ENCODE results near the gene GSDMA.

GSDMA gene

DNA sequence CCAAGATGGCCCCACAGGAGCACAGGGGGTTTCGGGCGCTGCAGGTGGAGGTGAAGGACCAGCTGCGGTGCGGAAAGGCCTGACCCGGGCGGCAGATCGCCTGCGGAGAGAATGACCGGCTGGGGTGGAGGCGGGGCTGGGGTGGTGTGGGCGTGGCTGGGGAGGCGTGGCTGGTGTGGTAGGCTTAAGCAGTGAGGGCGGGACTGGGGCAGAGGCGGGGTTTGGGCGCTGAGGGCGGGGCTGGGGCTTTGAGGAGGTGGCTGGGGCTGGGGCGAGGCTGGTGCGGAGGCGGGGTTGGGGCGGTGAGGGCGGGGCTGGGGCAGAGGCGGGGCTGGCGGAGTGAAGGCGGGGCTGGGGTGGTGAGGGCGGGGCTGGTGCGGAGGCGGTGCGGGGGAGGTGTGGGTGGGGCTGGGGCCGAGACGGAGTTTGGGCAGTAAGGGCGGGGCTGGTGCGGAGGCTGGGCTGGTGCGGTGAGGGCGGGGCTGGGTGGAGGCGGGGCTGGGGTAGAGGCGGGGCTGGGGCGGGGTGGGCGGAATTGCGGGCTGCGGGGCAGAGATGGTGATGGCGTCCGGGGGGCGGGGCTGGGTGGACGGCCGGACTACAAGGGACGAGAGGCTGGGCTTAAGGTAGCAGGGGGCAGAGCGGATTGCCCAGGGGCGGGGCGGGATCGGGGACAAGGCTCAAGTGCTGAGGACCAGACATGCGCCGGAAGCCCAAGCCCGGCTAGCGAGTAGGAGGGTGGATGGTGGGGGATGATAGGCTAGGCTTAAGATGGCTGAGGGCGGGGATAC, 9.9 kb upstream of the GSDMA start:
- H2AK5ac ChIP-seq (ENCODE audit: low read length) = no peak overlapping the region
- H3K4ac ChIP-seq (ENCODE audit: low read depth, low read length) = no peak overlapping the region
- H3K79me1 ChIP-seq (ENCODE audit: low read length) = peaks cover 7% of the 10 kb centered on the region
- peak overlapping the region; percentile 96 for H4K12ac ChIP-seq (ENCODE audit: low read depth, low read length)
- DNase-seq = peak; percentile 82 to 93
- no peak overlapping the region for H2BK5ac ChIP-seq (ENCODE audit: low read depth, low read length, poor library complexity)
- H2AFZ ChIP-seq (ENCODE audit: insufficient read depth, low read length, poor library complexity) = peak overlapping the region; percentile 96
- peaks cover 3% of the 10 kb centered on the region for H3K79me2 ChIP-seq (ENCODE audit: control insufficient read depth, insufficient read depth, low read length, poor library complexity)
- H3K14ac ChIP-seq (ENCODE audit: low read length) = peak overlapping the region; percentile 64
- H3K23ac ChIP-seq (ENCODE audit: low read length) = no peak overlapping the region
- WGBS (ENCODE audit: extremely low coverage, insufficient coverage, insufficient read length) = no CpG with 5 or more reads among the region's 55 CpGs
- no peak overlapping the region for H2BK12ac ChIP-seq (ENCODE audit: low read length)
- no peak overlapping the region for H3K27ac ChIP-seq (ENCODE audit: low read depth, low read length)
- peak overlapping the region; percentile 77 for H3K4me2 ChIP-seq (ENCODE audit: low read length)
- no peaks in the 10 kb centered on the region for H3K36me3 ChIP-seq (ENCODE audit: control insufficient read depth in 1 of 2, insufficient read depth in 2 of 2, low read length in 2 of 2)
- H3K27me3 ChIP-seq (ENCODE audit: insufficient read depth, low read length) = no peaks in the 10 kb centered on the region
- H3K4me3 ChIP-seq (ENCODE audit: low read depth, low read length) = peak overlapping the region; percentile 53
- peak overlapping the region; percentile 67 for H4K91ac ChIP-seq (ENCODE audit: low read depth, low read length)
- H4K8ac ChIP-seq (ENCODE audit: low read depth, low read length) = peak overlapping the region; percentile 97
- peaks cover 2% of the 10 kb centered on the region for H3K9me3 ChIP-seq (ENCODE audit: insufficient read depth, low read depth, low read length)
- peak overlapping the region; percentile 62 for H2BK120ac ChIP-seq (ENCODE audit: insufficient read depth, low read length, poor library complexity)
- peak overlapping the region; percentile 64 for H3K18ac ChIP-seq (ENCODE audit: low read length)
- H3K9ac ChIP-seq (ENCODE audit: low read length) = peak overlapping the region; percentile 38
- peaks cover 8 to 9% of the 10 kb centered on the region in 2 experiments for H3K4me1 ChIP-seq (ENCODE audit: control insufficient read depth in 1 of 2, insufficient read depth in 2 of 2, low read length in 2 of 2)

- H4K12ac ChIP-seq (ENCODE audit: low read depth, low read length) = peak overlapping the region; percentile 96
- H3K4me2 ChIP-seq (ENCODE audit: low read length) = peak overlapping the region; percentile 55
- peak overlapping the region; percentile 62 for H2BK120ac ChIP-seq (ENCODE audit: insufficient read depth, low read length, poor library complexity)
- peaks cover 2% of the 10 kb centered on the region for H3K9me3 ChIP-seq (ENCODE audit: insufficient read depth, low read depth, low read length)
- H2AK5ac ChIP-seq (ENCODE audit: low read length) = peak overlapping the region; percentile 76
- H3K27me3 ChIP-seq (ENCODE audit: insufficient read depth, low read length) = no peaks in the 10 kb centered on the region
- peaks cover 3% of the 10 kb centered on the region for H3K79me2 ChIP-seq (ENCODE audit: control insufficient read depth, insufficient read depth, low read length, poor library complexity)
- H4K91ac ChIP-seq (ENCODE audit: low read depth, low read length) = peak overlapping the region; percentile 67
- peak overlapping the region; percentile 64 for H3K18ac ChIP-seq (ENCODE audit: low read length)
- H3K23ac ChIP-seq (ENCODE audit: low read length) = no peak overlapping the region
- no peak overlapping the region for H2BK12ac ChIP-seq (ENCODE audit: low read length)
- H3K4me1 ChIP-seq (ENCODE audit: control insufficient read depth in 1 of 2, insufficient read depth in 2 of 2, low read length in 2 of 2) = peaks cover 8 to 9% of the 10 kb centered on the region in 2 experiments
- H2AFZ ChIP-seq (ENCODE audit: insufficient read depth, low read length, poor library complexity) = peak overlapping the region; percentile 96
- H3K36me3 ChIP-seq (ENCODE audit: control insufficient read depth in 1 of 2, insufficient read depth in 2 of 2, low read length in 2 of 2) = no peaks in the 10 kb centered on the region
- H2BK5ac ChIP-seq (ENCODE audit: low read depth, low read length, poor library complexity) = peak overlapping the region; percentile 28
- H3K9ac ChIP-seq (ENCODE audit: low read length) = no peak overlapping the region
- no CpG with 5 or more reads among the region's 9 CpGs for WGBS (ENCODE audit: extremely low coverage, insufficient coverage, insufficient read length)
- peak overlapping the region; percentile 97 for H4K8ac ChIP-seq (ENCODE audit: low read depth, low read length)
- peak overlapping the region; percentile 47 for H3K4me3 ChIP-seq (ENCODE audit: low read depth, low read length)
- H3K79me1 ChIP-seq (ENCODE audit: low read length) = peaks cover 7% of the 10 kb centered on the region
- no peak overlapping the region for H3K27ac ChIP-seq (ENCODE audit: low read depth, low read length)
- peak overlapping the region; percentile 64 for H3K14ac ChIP-seq (ENCODE audit: low read length)
- H3K4ac ChIP-seq (ENCODE audit: low read depth, low read length) = peak overlapping the region; percentile 63
- no peak for DNase-seq
These were observed 9.3 kb upstream of the GSDMA start for GRCh38 chr17:39953471-39953888.

GRCh38 chr17:39954876-39955275, 7.9 kb upstream of the GSDMA start:
- Histone ChIP-seq H4K91ac (ENCODE audit: low read depth, low read length) (no peak overlapping the region), H3K36me3 (ENCODE audit: control insufficient read depth in 1 of 2, insufficient read depth in 2 of 2, low read length in 2 of 2) (no peaks in the 10 kb centered on the region), H3K9ac (ENCODE audit: low read length) (no peak overlapping the region), H3K4ac (ENCODE audit: low read depth, low read length) (no peak overlapping the region), H3K18ac (ENCODE audit: low read length) (no peak overlapping the region), H3K27ac (ENCODE audit: low read depth, low read length) (no peak overlapping the region), H4K8ac (ENCODE audit: low read depth, low read length) (no peak overlapping the region), H3K9me3 (ENCODE audit: insufficient read depth, low read depth, low read length) (peaks cover 2% of the 10 kb centered on the region), H3K79me2 (ENCODE audit: control insufficient read depth, insufficient read depth, low read length, poor library complexity) (peaks cover 3% of the 10 kb centered on the region), H3K23ac (ENCODE audit: low read length) (no peak overlapping the region), H3K4me2 (ENCODE audit: low read length) (no peak overlapping the region), H2AK5ac (ENCODE audit: low read length) (no peak overlapping the region), H4K12ac (ENCODE audit: low read depth, low read length) (no peak overlapping the region), H3K4me3 (ENCODE audit: low read depth, low read length) (no peak overlapping the region), H2BK120ac (ENCODE audit: insufficient read depth, low read length, poor library complexity) (no peak overlapping the region), H2BK12ac (ENCODE audit: low read length) (no peak overlapping the region), H3K4me1 (ENCODE audit: control insufficient read depth in 1 of 2, insufficient read depth in 2 of 2, low read length in 2 of 2) (peaks cover 8 to 9% of the 10 kb centered on the region in 2 experiments), H3K14ac (ENCODE audit: low read length) (no peak overlapping the region), H3K27me3 (ENCODE audit: insufficient read depth, low read length) (no peaks in the 10 kb centered on the region), H2BK5ac (ENCODE audit: low read depth, low read length, poor library complexity) (no peak overlapping the region), H2AFZ (ENCODE audit: insufficient read depth, low read length, poor library complexity) (no peak overlapping the region), H3K79me1 (ENCODE audit: low read length) (peaks cover 7% of the 10 kb centered on the region)
- WGBS (ENCODE audit: extremely low coverage, insufficient coverage, insufficient read length) = no CpG with 5 or more reads among the region's 4 CpGs
- no peak for DNase-seq

- Histone ChIP-seq H2AK5ac (ENCODE audit: low read length) (no peak overlapping the region), H3K4ac (ENCODE audit: low read depth, low read length) (no peak overlapping the region), H3K4me1 (ENCODE audit: control insufficient read depth in 1 of 2, insufficient read depth in 2 of 2, low read length in 2 of 2) (peaks cover 8 to 9% of the 10 kb centered on the region in 2 experiments), H2AFZ (ENCODE audit: insufficient read depth, low read length, poor library complexity) (no peak overlapping the region), H3K4me3 (ENCODE audit: low read depth, low read length) (no peak overlapping the region), H3K36me3 (ENCODE audit: control insufficient read depth in 1 of 2, insufficient read depth in 2 of 2, low read length in 2 of 2) (no peaks in the 10 kb centered on the region), H2BK12ac (ENCODE audit: low read length) (no peak overlapping the region), H3K23ac (ENCODE audit: low read length) (no peak overlapping the region), H4K12ac (ENCODE audit: low read depth, low read length) (no peak overlapping the region), H3K9ac (ENCODE audit: low read length) (no peak overlapping the region), H3K9me3 (ENCODE audit: insufficient read depth, low read depth, low read length) (peaks cover 2% of the 10 kb centered on the region), H3K4me2 (ENCODE audit: low read length) (no peak overlapping the region), H3K14ac (ENCODE audit: low read length) (no peak overlapping the region), H4K91ac (ENCODE audit: low read depth, low read length) (no peak overlapping the region), H3K27ac (ENCODE audit: low read depth, low read length) (no peak overlapping the region), H3K79me2 (ENCODE audit: control insufficient read depth, insufficient read depth, low read length, poor library complexity) (peaks cover 3% of the 10 kb centered on the region), H3K27me3 (ENCODE audit: insufficient read depth, low read length) (no peaks in the 10 kb centered on the region), H4K8ac (ENCODE audit: low read depth, low read length) (no peak overlapping the region), H2BK120ac (ENCODE audit: insufficient read depth, low read length, poor library complexity) (no peak overlapping the region), H3K79me1 (ENCODE audit: low read length) (peaks cover 7% of the 10 kb centered on the region), H2BK5ac (ENCODE audit: low read depth, low read length, poor library complexity) (no peak overlapping the region), H3K18ac (ENCODE audit: low read length) (no peak overlapping the region)
- DNase-seq = no peak
- no CpG with 5 or more reads among the region's 4 CpGs for WGBS (ENCODE audit: extremely low coverage, insufficient coverage, insufficient read length)
These were observed 7.0 kb upstream of the GSDMA start for GRCh38 chr17:39955726-39956225.

Data from trophoblast cell (in vitro differentiated cells and primary cell).